Measurements from ENCODE around the gene DMXL1.
"Not testable (repeated sequence)": the region's sequence is repeated elsewhere in the genome, so short reads cannot be mapped to it uniquely, and the experiment has no call there.

Gene DMXL1

GRCh38 chr5:119122474-119122873 lies 51.6 kb downstream of the DMXL1 start:
- DNase-seq (ENCODE audit: low read depth in 2 of 2) = not testable (repeated sequence)

- DNase-seq (ENCODE audit: low read depth in 2 of 2) = no peak
Measured at GRCh38 chr5:119123280-119123679, 52.4 kb downstream of the DMXL1 start.

GRCh38 chr5:119129770-119130169 lies 58.9 kb downstream of the DMXL1 start:
- DNase-seq (ENCODE audit: low read depth in 2 of 2) = no peak

DNA sequence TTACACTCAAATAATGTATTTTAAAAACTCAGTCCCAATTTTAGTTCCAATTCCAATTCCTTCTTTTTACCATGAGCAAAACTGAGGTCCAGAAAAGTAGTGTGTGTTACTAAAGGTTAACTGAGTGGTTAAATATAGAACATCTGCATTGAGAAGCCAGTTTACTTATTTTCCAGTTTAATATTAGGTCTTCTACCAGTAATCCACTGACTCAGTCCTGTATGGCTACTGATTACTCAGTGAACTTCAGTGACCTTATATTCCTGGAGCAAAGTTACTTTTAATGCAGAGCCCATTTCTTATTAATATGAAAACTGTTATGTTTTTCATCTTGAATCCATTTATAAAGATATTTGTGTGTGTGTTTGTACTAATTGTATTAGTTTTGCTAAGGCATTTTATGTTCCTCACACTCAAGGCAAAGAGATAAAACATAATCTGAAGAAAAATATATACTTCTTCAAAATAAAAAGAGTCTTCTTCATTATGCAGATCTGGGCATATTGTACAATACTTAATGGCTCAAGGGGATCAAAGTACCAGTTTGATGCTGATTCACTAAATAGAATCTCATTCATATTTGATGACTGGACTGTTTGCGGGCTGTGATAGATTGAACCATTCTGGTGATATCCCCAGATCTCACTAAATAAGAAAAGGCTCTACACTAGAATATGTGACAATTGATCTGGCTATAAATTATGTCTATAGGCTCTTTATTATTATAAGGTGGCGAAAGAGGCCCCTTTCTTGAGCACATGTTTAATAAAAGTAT lies 60.8 kb downstream of the DMXL1 start:
- no peak for DNase-seq (ENCODE audit: low read depth in 2 of 2)

- not testable (repeated sequence) for DNase-seq (ENCODE audit: low read depth in 2 of 2)
Measured at GRCh38 chr5:119135743-119136142, 64.9 kb downstream of the DMXL1 start.

DNA sequence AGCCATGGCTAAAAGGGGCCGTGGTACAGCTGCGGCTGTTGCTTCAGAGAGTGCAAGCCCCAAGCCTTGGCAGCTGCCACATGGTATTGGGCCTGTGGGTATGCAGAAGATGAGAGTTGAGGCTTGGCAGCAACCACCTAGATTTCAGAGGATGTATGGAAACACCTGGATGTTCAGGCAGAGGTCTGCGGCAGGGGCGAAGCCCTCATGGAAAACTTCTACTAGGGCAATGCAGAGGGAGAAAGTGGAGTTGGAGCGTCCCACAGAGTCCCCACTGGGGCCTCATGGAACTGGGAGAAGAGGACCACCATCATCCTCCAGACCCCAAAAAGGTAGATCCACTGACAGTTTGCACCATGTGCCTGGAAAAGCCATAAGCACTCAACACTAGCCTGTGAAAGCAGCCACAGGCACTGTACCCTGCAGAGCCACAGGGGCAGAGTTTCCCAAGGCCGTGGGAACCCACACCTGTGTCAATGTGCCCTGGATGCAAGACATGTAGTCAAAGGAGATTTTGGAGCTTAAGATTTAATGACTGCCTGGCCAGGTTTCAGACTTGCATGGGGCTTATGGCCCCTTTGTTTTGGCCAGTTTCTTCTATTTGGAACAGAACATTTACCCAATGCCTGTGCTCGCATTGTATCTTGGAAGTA lies 65.9 kb downstream of the DMXL1 start:
- no peak for DNase-seq (ENCODE audit: low read depth in 2 of 2)

- no peak for DNase-seq (ENCODE audit: low read depth in 2 of 2)
Measured at GRCh38 chr5:119153629-119154028, 82.7 kb downstream of the DMXL1 start.

- no peak for DNase-seq (ENCODE audit: low read depth in 2 of 2)
Measured at GRCh38 chr5:119158144-119158543, 87.3 kb downstream of the DMXL1 start.

DNA sequence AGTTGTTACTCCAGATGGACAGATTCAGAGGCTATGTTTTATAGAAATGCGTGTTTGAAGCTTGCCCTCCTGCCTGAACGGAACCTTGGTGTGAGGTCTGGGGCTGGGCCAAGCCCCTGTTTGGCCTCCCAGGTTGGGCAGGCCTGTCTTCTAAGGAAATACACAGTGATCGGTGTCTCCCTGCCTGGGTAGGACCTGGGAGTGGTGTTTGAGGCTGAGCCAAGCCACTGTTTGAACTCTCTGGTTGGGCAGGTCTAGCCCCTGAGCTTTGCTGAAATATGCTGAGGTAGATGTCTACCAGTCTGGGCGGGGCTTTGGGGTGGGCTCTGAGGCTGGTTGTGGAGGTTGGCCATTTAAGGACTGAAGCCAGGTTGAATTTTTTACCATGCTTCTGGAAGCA lies 90.5 kb downstream of the DMXL1 start:
- DNase-seq (ENCODE audit: low read depth in 2 of 2) = no peak

DNA sequence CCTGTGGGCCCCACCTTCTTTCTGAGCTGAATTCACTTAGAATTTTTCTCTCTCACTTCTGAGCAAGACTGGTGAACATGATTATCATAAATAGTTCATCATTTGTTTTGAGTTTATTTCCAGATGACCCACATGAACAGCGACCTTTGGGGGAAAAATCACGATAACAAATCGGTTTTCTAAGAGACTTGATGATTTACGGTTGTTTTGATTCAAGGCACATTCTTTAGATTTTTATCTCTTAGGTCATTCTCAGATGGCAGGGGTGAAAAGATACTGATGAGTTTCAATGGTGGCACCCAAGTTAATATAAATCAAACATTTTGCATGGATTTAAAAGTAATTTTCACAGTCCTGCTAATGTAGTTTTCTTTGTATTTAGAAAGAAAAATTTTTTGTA lies 95.1 kb downstream of the DMXL1 start:
- DNase-seq (ENCODE audit: low read depth in 2 of 2) = no peak

- no peak for DNase-seq (ENCODE audit: low read depth in 2 of 2)
Measured at GRCh38 chr5:119168401-119168800, 97.5 kb downstream of the DMXL1 start.

GRCh38 chr5:119171686-119172085 lies 100.8 kb downstream of the DMXL1 start:
- no peak for DNase-seq (ENCODE audit: low read depth in 2 of 2)

GRCh38 chr5:119174578-119175163 lies 103.8 kb downstream of the DMXL1 start:
- no peak for DNase-seq (ENCODE audit: low read depth in 2 of 2)

GRCh38 chr5:119176785-119177184 lies 105.9 kb downstream of the DMXL1 start:
- no peak for DNase-seq (ENCODE audit: low read depth in 2 of 2)

- DNase-seq (ENCODE audit: low read depth in 2 of 2) = no peak
Measured at GRCh38 chr5:119177226-119177625, 106.3 kb downstream of the DMXL1 start.

DNA sequence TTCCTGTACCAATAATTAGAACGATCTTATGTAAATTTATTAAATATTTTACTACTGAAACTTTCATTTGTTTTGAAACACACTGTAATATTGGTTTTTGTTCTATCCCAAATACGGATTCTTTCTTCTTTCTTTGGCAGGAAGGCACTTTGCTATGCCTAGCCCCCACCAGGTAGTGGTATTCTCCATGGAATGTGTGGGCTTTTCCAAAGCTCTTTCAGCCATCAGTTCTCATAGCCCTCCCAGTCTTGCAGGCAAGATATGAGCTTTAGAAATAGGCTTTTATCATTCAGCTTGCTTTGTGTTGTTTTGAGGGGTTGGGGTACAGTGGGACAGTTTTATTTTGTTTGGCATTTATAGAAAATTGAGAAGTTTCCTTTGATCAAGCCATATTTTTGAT lies 107.5 kb downstream of the DMXL1 start:
- no peak for DNase-seq (ENCODE audit: low read depth in 2 of 2)

- DNase-seq (ENCODE audit: low read depth in 2 of 2) = no peak
Measured at GRCh38 chr5:119179857-119180641, 109.2 kb downstream of the DMXL1 start.

DNA sequence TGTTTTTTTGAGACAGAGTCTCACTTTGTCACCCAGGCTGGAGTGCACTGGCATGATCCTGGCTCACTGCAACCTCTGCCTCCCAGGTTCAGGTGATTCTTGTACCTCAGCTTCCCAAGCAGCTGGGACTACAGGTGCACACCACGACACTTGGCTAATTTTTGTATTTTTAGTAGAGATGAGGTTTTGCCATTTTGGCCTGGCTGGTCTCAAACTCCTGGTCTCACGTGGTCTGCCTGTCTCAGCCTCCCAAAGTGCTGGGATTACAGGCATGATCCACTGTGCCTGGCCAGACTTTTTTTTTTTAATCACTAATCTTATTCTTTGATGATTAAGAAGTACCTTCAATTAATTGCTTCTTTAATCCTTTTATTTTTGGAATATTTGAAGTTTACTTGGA lies 114.6 kb downstream of the DMXL1 start:
- not testable (repeated sequence) for DNase-seq (ENCODE audit: low read depth in 2 of 2)

- DNase-seq (ENCODE audit: low read depth in 2 of 2) = no peak
Measured at GRCh38 chr5:119187776-119188529, 117.1 kb downstream of the DMXL1 start.

DNA sequence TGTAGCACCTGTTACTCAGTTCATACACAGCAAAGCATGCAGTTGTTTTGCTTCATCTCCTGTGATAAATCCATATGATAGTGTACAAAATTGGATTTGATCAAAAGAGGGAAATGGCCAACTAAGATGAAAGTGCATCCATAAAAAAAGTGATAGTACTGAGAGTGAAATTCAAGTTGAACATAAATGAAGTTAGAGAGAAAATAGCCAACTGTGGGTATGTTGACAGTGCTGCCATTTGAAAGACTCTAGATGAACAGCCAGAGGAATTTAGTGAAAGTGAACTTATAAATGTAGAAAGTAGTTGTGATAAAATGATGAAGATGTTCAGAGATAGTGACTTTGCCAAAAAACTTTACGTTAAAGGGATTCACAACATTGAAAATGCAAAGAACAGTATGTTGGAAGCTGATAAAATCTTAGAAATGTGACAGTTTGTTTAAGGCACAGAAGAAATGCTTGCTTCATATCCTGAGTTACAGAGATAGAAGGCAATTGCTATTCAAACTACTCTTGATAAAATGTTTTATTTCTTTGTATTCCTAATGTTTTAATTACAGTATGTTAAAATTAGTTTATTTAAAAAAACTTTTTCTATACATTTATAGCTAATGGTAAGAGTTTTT lies 119.7 kb downstream of the DMXL1 start:
- DNase-seq (ENCODE audit: low read depth in 2 of 2) = no peak

- DNase-seq (ENCODE audit: low read depth in 2 of 2) = no peak
Measured at GRCh38 chr5:119191944-119192343, 121.1 kb downstream of the DMXL1 start.

Measured in stimulated activated CD4-positive, alpha-beta T cell treated with anti-CD3 and anti-CD28 coated beads, Interleukin-12 subunit alpha, Interleukin-12 subunit beta, amount 100 ng/mL, for 24 hours (primary cell).